Activated CD4-positive, alpha-beta T cell treated with anti-CD3 and anti-CD28 coated beads, Interleukin-10, Interleukin-2, amounts not matched to agents 100 ng/mL and 50 ng/mL, durations not matched to agents 16 hours and 8 hours (primary cell): ENCODE results near the gene ERC2.
"Not testable (repeated sequence)": the region's sequence is repeated elsewhere in the genome, so short reads cannot be mapped to it uniquely, and the experiment has no call there.

Experiments
- DNase-seq: peaks from one replicate; pipeline ENCODE4 v3.0.0-alpha.2; 2020

ERC2 gene

GRCh38 chr3:55525436-55525835, 942.8 kb downstream of the ERC2 start:
- no peak for DNase-seq

DNA sequence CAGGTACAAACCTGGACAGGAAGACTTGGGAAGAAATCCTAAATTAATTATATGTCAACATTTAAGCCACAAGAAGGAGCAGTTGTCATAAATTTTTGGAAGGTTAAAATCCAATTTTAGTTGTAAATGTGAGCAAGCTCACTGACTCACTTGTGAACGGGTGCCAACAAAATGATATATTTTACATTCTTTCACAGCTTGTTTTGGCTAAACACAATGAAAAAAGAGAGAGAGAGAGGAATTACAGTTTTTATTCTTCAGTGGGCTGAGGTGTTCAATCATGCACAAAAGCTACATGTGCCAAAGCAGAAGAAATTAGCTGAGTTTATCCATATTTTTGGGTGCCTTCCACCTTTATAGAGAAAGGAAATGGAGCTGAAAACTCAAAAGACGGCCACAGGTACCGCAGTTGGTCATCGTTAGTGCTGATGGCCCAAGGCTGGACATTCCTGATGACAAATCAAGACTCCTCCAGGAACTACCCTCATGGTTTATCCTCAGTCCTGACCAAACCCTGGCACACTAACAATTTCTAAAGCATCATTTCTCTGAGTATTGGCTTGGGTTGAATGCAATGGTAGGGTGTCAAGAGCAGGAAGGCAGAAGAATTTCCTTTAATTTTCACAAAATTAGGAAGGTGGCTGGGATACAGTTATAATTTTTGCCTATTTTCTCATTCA, 943.6 kb downstream of the ERC2 start:
- DNase-seq, result no peak

- no peak for DNase-seq
These were observed 944.8 kb downstream of the ERC2 start for GRCh38 chr3:55523471-55523870.

GRCh38 chr3:55521738-55522421, 946.4 kb downstream of the ERC2 start:
- DNase-seq, result no peak

DNA sequence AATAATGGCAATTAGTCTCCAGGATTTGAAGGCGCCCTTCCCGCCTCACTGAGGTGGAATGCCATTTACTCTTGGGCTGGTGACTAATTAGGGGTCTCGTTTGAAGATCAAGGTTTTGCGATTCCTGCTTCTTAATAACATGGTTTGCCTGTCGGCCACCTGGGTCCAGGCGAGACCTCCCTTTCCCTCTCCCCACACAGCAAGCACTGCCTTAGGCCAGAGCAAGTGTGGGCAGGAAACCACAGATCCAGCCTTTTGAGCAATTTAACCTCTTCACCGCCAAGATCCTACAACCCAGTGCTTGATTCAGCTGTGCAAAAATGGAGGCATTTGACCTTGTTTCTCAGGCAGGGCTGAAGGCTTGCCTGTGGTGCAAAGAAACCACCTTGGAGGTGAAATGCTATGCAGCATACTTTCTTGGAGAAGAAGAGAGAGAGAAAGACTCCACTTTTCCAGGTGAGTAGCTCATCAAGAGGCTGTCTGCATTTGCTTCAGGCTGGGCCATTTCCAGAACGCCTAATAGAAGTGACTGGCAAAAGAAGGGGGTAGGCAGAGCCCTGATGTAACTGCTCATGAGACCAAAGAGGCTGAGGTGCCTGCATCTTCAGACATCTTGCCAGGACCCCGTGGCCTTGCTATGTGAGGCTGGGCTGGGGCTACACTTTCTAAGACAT, 947.1 kb downstream of the ERC2 start:
- DNase-seq, result no peak

- no peak for DNase-seq
These were observed 949.2 kb downstream of the ERC2 start for GRCh38 chr3:55519019-55519418.

DNA sequence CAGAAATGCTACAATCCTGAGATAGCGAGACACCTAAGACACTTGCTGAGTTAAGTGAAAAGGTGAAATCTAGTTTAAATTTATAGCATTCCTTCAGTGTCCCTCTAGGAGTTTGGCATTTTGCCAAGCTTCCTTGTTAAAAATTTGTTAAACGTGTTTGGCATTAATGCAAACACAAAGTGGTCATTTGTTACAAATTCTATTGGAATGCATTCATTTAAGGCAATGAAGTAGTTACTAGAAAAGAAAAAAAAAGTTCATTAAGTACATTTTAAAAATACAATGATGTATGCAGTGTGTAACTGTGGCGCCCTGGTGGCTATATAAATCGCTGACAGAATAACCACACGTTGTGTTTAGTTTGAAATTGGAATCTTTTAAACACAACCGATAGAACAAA, 949.8 kb downstream of the ERC2 start:
- DNase-seq, result no peak

GRCh38 chr3:55516392-55517030, 951.8 kb downstream of the ERC2 start:
- DNase-seq, result no peak

DNA sequence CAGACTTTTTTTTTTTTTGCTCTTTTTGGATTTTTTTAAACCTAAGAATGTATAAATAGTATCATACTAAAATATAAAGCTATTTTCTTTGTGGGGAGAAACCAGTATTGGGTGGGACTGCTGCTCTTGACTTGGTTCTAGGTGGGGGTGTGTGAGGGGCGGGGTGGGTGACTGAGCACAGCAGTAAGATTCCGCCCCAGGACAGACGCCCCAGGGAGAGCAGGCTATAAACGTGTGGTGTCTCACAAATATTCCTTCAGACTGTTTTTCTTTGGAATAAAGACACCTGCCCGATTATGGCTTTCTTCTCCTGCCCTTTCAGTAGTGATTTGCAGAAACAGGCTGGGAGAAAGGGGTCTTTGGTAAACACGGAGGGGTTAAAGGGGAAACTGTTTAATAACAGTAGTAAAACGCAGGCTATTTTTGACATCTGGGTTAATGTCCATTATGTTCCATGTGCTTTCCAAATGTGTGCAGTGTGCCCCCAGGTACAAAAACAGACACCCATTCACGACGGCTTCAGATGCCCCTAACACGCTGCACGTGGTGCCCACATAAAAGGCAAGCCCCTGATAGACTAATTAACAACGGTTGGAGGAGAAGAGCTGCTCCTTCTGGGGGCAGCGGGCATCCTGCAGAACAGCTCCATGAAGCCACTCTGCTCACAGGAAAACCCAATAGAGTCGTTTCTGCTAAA, 952.6 kb downstream of the ERC2 start:
- no peak for DNase-seq

GRCh38 chr3:55514962-55515361, 953.3 kb downstream of the ERC2 start:
- no peak for DNase-seq

- DNase-seq, result no peak
These were observed 955.5 kb downstream of the ERC2 start for GRCh38 chr3:55512571-55513343.

GRCh38 chr3:55511895-55512570, 956.2 kb downstream of the ERC2 start:
- DNase-seq, result no peak

DNA sequence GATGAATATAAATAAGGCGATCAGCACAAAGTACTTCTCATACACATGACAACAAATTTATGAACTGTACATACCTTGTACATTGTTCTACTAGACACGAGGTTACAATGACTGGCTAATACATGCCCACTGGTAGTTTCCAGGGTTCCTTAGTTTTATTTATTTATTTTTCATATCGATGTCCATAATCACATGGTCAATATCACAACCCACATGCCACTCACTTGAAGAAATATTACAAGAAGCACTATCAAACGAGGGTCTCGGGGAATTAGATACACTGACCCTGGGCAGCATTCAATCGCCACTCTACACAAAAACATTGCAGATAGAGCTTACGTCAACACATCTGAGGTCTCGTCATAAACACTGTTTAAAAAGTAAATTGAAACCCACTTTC, 959.9 kb downstream of the ERC2 start:
- no peak for DNase-seq

DNA sequence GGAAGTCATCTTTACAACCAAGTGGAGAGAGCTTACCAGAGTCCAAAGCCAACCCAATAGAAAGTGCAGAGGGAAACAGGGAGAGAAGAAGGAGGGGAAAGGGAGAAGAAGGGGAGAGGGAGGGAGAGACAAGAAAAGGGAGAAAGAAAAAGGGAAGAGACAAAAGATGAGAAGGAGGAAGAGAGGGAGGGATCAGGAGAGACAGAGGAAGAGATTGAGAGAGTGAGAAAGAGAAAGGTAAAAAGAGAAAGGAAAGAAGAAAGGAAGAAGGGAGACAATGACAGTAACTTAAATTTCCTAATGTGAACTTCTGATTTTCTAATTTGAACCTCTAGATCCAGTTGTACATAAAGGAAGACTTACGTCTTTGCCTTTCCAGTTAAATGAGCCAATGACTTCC, 960.5 kb downstream of the ERC2 start:
- DNase-seq, result no peak

GRCh38 chr3:55505776-55506175, 962.5 kb downstream of the ERC2 start:
- DNase-seq, result no peak

DNA sequence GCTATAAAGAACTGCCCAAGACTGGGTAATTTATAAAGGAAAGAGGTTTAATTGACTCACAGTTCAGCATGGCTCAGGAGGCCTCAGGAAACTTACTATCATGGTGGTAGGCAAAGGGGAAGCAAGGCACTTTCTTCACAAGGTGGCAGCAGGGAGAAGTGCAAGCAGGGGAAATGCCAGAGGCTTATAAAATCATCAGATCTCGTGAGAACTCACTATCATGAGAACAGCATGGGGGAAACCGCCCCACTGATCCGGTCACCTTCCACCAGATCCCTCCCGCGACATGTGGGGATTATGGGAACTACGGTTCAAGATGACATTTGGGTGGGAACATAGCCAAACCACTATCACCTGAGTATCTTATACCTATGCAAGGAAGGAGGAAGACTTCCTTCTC, 963.2 kb downstream of the ERC2 start:
- DNase-seq, result not testable (repeated sequence)

GRCh38 chr3:55501905-55502304, 966.4 kb downstream of the ERC2 start:
- no peak for DNase-seq

DNA sequence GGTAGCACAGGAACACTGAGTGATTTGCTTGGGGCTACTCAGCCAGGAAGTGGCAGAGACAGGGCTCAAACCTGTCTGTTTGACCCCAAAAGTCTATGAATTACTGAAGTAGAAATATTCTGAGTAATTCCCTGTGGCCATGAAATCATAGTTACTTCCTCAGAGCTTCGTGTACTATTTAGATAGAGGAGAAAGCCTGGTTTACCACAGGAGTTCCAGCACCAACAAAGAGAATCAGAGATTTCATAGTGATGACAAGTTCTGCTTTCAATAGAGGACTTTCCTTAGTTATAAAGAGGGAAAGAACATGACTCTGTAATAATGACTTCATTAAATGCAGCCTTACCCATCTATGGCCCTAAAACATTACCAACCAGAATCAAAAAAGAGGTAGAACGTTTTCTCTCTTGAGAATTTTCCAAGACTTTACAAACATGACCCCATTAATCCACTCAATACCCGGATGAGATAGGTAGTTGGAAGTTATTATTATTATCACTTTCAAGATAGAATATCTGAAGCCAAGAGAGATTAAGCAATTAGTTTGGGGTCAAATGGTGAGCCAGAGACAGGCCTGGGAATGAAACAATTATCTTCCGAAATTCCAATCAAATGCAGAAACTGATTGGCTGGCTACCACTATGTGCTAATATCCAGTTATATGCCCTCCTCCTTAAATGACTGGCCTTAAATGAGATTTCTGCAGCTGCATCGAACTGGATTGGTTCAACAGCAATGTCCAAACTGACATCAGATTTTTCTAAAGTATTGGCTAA, 967.5 kb downstream of the ERC2 start:
- no peak for DNase-seq

DNA sequence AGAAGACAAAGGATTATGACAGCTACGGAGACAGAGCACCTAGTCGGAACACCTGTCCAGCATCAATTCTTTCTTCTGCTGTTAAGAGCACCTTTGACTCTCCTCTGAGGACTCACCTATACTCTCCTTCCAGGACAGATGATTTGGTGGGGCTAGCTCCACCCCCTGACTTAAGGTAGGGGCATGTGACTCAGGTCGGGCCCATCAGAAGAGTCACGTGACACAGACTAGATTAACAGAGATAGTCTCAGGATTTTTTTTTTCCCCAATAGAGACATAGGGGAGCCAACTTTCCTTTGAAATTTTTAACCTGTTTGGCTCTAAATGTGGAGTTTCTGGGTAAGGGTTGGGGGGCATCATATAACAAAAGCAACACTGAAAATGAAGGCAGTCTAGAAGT, 969.7 kb downstream of the ERC2 start:
- no peak for DNase-seq

DNA sequence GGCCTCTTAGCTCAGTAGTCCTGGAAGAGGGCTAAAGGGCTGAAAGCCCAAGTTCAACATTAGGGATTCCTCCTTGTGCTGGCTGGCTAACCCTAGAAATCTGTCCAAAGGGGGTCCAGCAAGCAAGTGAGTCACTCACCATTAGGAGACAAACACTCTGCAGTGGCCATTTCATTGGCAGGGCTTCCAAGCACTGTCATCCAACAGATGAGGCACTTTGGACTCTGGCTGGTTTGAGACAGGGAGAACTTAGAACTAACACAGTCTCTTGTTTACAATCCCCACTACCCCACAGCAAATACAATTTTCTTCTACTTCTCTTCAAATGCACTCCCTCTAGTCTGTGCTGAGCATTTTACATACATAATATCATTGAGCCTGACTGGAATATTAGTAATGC, 971.0 kb downstream of the ERC2 start:
- no peak for DNase-seq

- DNase-seq, result no peak
These were observed 973.3 kb downstream of the ERC2 start for GRCh38 chr3:55494976-55495375.
